Cardiac fibroblast (primary cell): Measurements from ENCODE around the gene HOXC12.

Experiments used
- DNase-seq, 2 donors: peaks; one replicate each; pipeline versions ENCODE4 v3.0.0 to v3.0.0-alpha.2; 2010; ENCODE audit warnings: low read depth in 2 of 2
- H3K4me3 ChIP-seq, 2 donors: replicated peaks in 1 of 2; 1 replicate in 1 of 2; 2 replicates in 1 of 2; pipeline ENCODE4 v1.5.1; 2011; ENCODE audit warnings: low read depth in 2 of 2, low read length in 2 of 2, mild to moderate bottlenecking in 2 of 2, moderate library complexity in 1 of 2
- TF ChIP-seq, protein P1 (sequence below): IDR thresholded peaks from one replicate; pipeline ENCODE4 v1.5.1; 2011; ENCODE audit warnings: low read depth, mild to moderate bottlenecking, low read length, inconsistent platforms

Gene HOXC12

DNA sequence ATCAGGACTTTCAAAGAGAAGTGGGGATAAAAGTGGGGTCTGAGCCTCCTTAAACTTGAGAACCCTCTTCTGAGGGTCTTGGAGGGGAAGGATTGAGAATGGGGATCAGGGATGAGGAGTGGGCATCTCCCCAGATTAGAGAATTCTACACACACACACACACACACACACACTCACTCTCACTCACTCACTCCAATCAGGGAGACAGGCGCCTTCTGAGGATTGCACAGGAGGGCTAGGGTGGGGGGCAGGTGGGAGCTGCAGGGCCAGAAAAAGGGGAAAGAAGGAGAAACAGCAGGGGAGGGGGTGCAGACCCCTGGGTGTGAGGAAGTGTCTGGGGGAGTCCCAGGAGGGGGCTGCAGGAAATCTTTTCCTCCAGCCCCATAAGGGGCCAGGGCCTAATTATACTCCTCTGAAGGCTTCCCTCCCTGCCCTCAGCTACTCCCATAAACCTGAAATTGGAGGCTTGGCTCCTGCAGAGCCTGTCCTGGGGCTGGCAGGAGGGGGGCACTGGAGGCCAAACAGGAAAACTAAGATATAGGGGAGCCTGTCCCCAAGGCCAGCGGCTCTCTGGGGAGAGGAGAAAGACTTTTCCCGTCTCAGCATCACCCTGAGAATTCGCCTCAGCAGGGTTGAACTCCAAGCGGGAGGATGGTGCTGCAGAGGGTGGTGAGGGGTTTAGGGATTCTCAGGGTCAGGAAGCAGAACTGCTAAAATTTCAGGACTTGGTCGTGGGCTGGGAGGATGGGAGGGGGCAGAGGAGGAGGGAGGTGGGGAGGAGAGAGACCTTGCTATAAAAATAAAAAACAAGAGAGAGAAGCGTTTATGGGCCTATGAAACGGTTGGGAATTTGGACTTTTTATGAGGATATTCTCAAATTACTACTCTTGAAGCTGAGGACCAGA lies 46.8 kb downstream of the HOXC12 start:
- DNase-seq = no peak
- no peak overlapping the region for H3K4me3 ChIP-seq
- TF ChIP-seq, protein P1, sequence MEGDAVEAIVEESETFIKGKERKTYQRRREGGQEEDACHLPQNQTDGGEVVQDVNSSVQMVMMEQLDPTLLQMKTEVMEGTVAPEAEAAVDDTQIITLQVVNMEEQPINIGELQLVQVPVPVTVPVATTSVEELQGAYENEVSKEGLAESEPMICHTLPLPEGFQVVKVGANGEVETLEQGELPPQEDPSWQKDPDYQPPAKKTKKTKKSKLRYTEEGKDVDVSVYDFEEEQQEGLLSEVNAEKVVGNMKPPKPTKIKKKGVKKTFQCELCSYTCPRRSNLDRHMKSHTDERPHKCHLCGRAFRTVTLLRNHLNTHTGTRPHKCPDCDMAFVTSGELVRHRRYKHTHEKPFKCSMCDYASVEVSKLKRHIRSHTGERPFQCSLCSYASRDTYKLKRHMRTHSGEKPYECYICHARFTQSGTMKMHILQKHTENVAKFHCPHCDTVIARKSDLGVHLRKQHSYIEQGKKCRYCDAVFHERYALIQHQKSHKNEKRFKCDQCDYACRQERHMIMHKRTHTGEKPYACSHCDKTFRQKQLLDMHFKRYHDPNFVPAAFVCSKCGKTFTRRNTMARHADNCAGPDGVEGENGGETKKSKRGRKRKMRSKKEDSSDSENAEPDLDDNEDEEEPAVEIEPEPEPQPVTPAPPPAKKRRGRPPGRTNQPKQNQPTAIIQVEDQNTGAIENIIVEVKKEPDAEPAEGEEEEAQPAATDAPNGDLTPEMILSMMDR = no peak

DNA sequence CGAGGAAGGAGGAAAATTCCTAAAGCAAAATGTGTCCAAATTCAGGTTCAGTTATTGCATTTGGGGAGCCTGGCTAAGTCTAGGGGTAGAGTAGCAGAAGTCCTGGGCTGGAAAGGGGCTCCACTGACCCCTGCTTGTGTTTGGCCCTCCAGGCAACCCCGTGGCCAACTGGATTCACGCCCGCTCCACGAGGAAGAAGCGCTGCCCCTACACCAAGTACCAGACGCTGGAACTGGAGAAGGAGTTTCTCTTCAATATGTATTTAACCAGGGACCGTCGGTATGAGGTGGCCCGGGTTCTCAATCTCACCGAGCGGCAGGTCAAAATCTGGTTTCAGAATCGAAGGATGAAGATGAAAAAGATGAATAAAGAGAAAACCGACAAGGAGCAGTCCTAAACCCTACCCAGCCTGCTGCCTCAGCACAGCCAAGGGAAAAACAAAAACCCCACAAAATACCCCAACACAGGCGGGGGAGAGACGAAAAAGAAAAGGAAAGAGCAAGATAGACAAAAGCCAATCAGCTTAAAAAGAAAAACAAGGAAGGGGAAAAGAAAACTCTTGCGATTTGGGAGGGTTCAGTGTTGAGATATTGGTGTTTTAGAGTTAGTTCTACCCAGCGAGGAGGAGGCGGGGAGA lies 47.7 kb downstream of the HOXC12 start:
- TF ChIP-seq, protein P1 = no peak
- no peak for DNase-seq
- no peak overlapping the region for H3K4me3 ChIP-seq

- no peak overlapping the region for H3K4me3 ChIP-seq
Observed at GRCh38 chr12:54002915-54003389, 48.2 kb downstream of the HOXC12 start.

GRCh38 chr12:54003625-54004024 lies 48.9 kb downstream of the HOXC12 start:
- TF ChIP-seq, protein P1 = no peak
- no peak overlapping the region for H3K4me3 ChIP-seq
- no peak for DNase-seq

More at GRCh38 chr12:54002915-54003389, 48.2 kb downstream of the HOXC12 start:
- TF ChIP-seq, protein P1 = no peak
- DNase-seq = no peak

DNA sequence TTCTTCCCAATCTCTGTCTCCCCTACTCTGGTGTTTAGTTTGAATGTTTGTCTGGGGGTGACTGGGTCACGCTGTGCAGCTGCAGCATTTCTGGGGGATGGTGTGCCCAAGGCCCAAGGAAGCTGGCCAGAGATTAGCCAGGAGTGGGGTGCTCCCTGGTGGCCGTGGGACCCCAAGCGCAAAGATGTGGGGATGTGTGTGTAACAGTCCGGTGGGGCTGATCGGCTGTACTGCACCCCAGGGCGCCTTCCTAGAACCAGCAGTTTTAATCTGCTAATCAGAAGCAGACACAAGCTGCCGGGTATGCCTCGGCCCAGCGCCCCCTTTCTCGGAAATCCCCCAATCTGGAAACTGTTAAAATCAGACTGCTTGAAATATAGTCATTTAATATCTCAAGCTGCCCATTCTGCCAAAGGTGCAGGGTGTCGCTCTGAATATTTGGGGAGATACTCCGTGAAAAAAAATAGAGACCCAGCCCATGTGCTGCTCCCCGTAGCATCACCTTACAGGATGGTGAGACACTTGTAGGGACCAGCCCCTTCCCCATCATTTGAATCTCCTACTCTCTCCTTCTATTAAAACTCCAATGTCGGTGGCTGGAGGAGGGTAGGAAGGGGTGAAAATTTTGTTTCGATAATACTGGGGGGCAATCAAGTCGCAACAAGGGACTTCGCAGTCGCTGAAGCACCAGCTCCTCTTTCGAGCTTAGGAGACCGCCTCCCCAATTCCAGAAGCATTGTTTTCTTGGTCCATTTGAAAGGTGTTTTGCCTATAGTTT lies 49.5 kb downstream of the HOXC12 start:
- DNase-seq = no peak
- TF ChIP-seq, protein P1 = no peak
- H3K4me3 ChIP-seq = no peak overlapping the region

GRCh38 chr12:54004841-54005530 lies 50.3 kb downstream of the HOXC12 start:
- no peak for DNase-seq
- TF ChIP-seq, protein P1 = no peak
- no peak overlapping the region for H3K4me3 ChIP-seq
